Posterior vena cava (tissue), 2 donors: ENCODE data around the gene SFTPB. TPM values are rescaled to one million over a fixed set of nuclear protein-coding genes. Genes with fewer than 3 reads are reported as not detected.

Experiments used
- DNase-seq: peaks from one replicate; pipeline ENCODE4 v3.0.0-alpha.2; 2020; ENCODE audit warnings: low spot score
- intact Hi-C, 2 donors: fragments of 100-400 bp; cut with DNase I; formaldehyde crosslinking; loops; one replicate each; pipeline versions ENCODE4 v1.14.1 to v1.14.2; 2022 to 2023
- total RNA-seq, 2 donors: library from RNA; stranded (reverse); fragmentation: NEBNext Ultra II Directional; extraction: Animal tissue kit (Norgen Biotek cat#: 25700); gene quantifications; one replicate each; pipeline ENCODE4 v1.2.1, GENCODE V29; 2021
- donor health status: DM: yes; HTN: yes; CAD: no.
- donor health status: DM: yes; HTN: yes; CAD: no.

Gene SFTPB
- total RNA-seq, 2 donors from 2014 or later, result 1.7 TPM; not detected in 1

DNA sequence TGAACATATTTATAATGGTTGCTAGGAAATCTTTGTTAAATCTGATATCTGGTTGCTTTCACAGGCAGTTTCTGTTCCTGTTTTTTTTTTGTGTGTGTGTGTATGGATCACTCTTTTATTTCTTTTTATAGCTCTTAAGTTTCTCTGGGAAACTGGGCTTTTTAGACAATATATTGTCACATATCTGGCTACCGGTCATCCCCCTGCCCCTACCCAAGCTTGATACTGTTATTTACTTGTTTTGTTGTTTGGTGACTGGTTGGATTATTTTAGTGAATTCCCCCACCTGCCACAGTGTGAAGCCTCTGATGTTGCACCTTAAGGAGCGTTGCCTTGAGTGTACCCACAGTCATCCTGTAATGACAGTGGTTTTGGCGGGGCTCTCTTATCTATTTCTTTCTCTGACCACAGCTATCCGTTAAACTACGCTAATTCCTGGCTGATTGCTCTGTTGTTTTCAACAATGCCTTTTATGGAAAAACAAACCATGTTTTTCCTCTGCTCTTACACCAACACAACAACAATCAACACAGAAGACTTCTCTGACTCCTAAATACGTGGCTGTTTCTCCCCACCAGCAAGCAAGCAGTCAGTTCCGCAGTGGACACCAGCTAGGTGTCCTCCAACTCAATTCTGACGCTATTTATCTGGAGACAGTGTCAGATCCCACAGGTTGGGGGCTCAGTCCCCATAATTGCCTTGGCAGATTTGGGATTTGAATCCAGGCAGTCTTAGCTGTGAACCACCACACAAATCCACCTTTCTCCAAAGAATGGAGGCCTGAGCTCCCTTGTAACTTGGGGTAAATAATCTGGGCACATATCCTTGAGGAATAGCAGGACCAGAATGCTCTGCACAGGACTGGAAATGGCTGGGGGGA, 37.0 kb upstream of the SFTPB start:
- intact Hi-C loops, result loop anchor here (5.0 kb wide), 1 partner anchor 68 kb away; no protein-coding TSS in a partner anchor
- no peak for DNase-seq

DNA sequence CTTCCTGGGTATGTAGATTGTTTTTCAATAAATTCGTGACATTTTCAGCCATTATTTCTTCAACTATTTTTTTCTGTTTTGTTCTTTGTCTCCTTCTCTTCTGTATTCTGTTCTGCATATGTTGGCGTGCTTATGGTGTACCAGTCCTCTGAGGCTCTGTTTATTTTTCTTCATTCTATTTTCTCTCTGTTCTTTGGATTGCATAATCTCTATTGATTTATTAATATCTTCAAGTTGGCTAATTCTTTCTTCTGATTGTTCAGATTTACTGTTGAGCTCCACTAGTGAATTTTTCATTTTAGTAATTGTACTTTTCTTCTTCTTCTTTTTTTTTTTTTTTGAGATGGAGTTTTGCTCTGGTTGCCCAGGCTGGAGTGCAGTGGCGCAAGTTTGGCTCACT, 36.0 kb upstream of the SFTPB start:
- intact Hi-C loops, result no loop called here
- no peak for DNase-seq

DNA sequence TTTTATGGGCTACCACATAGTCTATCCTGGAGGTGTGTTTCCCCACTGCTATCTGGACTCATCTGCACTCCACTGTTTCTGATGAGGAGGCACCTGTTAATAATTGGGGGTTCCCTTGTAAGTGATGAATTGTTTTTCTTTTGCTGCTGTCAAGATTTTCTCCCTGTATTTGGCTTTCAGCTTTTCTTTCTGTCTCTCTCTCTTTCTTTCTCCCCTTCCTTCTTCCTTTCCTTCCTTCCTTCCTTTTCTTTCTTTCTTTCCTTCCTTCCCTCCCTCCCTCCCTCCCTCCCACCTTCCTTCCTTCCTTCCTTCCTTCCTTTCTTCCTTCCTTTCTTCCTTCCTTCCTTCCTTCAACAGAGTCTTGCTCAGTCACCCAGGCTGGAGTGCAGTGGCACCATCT, 35.3 kb upstream of the SFTPB start:
- no peak for DNase-seq
- intact Hi-C loops, result no loop called here

DNA sequence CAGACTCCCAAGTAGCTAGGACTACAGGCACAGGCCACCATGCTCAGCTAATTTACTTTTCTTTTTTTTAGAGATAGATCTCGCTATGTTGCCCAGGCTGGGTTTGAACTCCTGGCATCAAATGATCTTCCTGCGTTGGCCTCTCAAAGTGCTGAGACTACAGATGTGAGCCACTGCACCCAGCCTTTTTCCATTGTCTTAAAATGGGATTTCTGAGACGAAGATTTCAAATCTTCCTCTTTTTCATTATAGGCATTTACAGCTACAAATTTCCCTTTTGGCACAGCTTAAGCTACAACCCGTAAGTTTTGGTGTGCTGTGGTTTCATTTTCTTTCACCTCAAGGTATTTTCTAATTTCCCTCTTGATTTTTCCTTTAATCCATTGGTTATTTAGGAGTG, 34.8 kb upstream of the SFTPB start:
- DNase-seq, result no peak
- intact Hi-C loops, result no loop called here

DNA sequence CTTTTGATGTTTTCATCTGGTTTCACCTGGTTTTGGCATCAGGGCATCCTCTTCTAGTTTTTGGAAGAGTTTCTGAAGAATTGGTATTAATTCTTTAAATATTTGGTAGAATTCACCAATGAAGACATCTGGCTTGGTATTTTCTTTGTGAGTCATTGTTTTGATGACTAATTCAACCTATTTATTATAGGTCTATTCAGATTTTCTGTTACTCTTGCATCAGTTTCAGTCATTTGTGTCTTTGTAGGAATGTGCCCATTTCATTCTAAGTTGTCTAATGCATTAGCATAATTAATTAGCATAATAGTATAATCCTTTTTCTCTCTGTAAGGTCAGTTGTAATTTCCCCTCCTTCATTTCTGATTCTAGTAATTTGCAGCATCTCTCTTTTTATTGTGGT, 34.2 kb upstream of the SFTPB start:
- intact Hi-C loops, result no loop called here
- no peak for DNase-seq

DNA sequence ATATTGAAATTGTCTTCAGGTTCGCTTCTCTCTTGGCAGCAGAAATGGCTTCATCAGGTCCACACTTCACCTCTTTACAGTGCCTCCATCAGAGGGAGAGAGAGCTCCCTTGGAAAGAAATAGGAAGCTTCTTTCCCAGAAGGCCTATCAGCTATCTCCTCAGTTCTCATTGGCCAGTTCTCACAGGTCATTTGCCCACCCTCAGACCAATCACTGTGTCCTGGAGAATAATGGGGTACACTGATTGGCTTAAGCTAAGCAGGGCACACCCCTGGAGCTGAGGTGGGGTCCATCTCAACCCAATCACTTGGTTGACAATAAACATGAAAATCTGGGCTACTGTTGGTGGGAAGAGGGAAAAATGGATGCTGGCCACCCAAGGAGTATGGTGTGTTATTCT, 31.3 kb upstream of the SFTPB start:
- DNase-seq, result no peak

DNA sequence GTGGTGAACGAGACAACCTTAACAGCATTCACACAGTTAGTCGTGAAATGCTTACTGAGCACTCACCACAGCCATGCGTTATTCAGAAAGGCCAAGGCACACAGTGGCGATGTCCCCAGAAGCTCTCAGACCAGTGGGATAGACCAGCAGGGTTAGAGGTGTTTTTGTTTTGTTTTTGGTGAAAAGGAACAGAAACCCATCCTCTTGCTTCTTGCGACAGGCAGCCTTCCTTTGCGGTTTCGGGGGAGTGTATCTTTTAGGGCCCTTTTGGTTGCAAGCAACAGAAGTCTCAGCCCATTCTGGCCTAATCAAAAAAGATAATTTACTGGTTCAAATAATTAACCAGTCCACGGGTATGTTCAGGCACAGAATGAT, 30.9 kb upstream of the SFTPB start:
- intact Hi-C loops, result no loop called here
- no peak for DNase-seq

More for the DNA sequence above, 31.3 kb upstream of the SFTPB start:
- intact Hi-C loops, result no loop called here

DNA sequence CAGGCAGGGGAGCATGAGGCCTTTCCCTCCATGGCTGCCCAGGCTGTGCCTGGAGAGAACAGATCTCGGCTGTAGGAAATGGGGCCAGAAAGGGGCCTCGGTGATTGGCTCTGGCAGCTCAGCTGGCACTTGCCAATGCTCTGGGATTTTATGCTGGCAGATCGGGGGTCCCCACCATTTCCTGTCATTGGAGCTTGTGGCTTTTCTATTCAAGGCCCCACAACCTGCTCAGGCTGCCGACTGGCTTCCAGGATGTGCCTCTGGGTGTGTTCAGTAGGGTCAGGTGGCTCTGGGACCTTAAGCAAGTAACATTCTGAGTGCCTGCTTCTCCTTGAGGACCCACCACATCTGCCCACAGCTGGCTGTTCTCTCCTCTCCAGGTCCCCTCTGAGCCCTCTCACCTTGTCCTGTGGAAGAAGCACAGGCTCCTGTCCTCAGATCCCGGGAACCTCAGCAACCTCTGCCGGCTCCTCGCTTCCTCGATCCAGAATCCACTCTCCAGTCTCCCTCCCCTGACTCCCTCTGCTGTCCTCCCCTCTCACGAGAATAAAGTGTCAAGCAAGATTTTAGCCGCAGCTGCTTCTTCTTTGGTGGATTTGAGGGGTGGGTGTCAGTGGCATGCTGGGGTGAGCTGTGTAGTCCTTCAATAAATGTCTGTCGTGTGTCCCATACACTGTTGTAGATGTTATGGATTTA, 30.3 kb upstream of the SFTPB start:
- intact Hi-C loops, result no loop called here
- no peak for DNase-seq

DNA sequence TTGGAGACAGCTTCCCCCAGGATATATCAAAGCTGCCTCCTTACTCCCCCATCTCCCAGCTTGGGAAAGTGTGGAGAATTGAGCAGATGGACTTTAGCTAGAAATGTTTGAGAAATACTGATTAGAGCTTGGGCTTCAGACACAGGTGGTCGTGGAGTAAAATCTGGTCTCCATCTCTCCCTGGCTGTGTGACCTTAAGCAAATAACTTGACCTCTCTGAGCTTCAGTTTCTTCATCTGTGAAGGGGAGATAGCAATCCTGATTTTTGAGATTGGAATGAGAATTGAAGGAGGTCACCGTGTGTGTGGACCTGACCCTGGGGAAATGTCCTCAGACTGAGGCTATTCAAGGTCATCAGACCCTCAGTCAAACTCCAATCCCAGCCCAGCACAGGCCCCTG, 29.7 kb upstream of the SFTPB start:
- no peak for DNase-seq
- intact Hi-C loops, result no loop called here

DNA sequence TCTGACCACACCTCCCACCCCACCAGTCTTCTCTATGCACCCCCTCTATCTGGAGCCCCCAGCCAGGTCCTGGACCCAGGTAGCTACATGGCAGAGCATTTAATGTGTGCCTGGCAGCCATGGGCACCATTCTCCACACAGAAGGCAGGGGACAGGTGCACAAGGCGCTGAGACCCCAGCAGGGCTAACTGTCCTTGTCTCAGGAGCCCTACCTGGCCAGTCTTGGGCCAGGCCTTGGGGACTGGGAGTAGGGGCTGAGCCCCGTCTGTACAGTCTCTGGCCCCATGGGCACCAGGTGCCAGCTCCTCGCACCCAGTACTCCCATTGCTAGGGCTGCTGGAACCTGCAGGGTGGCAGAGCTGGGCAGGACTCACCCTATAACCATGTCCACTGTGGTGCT, 29.1 kb upstream of the SFTPB start:
- no peak for DNase-seq
- intact Hi-C loops, result no loop called here

DNA sequence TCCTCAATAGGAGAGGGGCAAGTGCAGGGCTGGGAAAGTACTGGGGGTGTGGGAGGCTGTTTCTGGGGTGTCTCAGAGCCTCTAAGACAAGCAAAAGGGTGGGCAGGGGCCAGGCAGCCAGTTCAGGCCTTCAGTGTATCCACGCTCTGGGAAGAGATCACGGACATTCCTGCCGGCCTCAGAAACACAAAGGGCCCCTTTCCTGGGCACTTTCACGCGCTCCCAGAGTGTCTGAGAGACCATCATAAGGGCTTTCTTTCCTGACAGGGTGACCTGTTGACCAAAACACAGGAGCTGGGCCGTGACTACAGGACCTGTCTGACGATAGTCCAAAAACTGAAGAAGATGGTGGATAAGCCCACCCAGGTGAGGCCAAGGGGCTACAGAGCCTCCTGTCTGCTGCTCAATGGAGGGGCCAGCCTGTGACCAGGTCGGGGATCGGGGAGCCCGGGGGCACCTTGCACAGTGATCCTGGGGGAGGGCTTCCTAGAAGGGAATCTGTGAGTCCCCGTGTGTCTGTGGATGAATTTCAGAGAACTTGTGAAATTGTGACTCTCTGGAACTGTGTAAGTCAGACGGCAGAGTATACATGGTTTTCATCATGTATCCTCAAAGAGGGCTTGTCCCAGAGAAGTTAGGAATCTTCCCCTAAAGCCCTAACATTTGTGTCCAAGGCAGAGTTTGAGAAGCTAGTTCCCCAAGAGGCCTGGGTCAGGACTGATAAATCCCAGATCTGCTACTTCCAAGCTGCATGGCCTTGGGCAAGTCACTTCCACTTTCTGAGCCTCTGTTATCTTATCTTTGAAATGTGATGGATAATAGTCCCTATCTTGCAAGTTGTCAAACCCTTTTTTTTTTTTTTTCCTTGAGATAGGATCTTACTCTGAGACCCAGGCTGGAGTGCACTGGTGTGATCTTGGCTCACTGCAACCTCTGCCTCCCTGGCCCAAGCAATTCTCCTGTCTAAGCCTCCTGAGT, 28.0 kb upstream of the SFTPB start:
- intact Hi-C loops, result no loop called here
- DNase-seq, result no peak

DNA sequence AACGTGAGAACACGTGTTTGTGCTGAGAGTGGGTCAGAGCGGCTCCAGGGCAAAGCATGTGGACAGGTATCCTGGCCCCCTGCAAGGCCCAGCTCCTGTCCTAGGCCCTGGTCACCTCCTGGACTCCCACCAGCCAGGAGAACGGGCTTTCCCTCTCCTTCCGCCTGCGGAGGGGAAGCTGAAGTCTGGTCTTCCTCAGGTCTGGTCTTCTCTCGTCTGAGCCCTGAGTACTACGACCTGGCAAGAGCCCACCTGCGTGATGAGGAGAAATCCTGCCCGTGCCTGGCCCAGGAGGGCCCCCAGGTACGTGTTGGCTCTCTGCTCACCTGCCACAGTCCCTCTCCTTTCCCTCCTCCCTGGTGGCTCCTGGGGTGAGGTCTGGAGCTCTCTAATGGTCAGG, 27.1 kb upstream of the SFTPB start:
- intact Hi-C loops, result no loop called here
- DNase-seq, result no peak

DNA sequence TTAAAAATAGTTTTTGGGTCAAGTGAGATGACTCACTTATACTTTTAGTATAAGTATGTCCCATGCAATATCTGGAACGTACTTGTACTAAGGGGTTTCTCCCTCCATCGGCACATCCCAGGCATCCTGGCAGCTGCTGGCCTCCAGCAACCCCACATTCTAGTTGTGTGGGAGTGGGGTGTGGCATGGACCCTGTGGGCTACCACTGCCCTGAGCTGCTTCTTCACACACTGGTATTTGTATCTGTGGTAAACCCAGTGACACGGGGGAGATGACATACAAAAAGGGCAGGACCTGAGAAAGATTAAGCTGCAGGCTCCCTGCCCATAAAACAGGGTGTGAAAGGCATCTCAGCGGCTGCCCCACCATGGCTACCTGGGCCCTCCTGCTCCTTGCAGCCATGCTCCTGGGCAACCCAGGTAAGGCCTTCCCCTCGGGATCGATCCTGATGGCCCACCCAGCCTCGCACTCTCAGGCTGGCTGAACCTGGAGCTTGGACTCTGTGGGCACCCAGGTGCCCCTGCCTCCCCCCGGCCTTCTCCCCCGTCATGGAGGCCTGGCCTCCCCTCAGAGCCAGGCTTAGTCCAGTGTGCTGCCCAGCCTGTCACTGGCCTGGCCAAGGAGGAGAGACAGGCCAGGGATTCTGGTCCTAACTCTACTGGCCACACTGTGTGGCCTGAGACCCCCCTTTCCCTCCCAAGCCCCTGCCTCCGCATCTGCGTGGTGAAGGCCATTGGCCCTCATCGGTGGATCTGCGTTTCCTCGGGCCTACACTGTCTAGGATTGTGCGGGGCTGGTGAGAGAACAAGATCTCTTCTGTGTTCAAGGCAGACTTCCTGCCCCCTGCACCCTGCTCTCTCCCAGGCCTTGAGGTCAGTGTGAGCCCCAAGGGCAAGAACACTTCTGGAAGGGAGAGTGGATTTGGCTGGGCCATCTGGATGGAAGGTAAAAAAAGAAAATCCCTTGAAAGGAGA, 26.3 kb upstream of the SFTPB start, which contains the start of gene GNLY:
Gene GNLY (plus strand): TSS at position 307 of the 974 bp plus-strand sequence. CDS start 61 bp downstream, at position 368.
- intact Hi-C loops, result no loop called here
- DNase-seq, result no peak

DNA sequence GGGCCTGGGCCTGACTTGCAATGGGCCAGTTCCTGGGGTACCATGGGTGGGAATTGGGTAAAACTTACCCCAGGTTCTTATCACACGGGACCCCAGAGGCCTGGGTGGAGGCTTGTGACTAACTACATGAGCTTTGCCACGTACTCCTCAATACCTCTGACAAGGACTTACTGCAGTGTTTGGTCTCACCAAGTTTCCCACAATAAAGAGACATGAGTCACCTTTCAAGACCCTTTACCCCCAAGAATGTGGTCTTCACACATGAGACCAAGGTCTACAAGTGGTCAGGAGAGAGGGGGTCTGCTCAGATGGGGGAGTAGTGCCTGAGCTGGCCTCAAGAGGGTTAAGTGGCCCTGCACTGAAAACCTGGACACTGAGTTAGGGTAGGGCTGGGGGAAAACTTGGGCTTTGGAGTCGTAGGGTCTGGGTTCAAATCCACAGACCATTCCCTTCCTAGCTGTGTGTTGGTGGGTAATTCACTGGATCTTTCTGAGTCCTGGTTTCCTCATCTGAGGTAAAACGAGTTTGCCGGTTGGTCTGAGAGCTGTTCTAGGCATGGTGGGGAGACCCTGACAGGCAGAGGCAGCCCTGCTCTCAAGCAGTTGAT, 24.1 kb upstream of the SFTPB start:
- intact Hi-C loops, result no loop called here
- DNase-seq, result no peak

DNA sequence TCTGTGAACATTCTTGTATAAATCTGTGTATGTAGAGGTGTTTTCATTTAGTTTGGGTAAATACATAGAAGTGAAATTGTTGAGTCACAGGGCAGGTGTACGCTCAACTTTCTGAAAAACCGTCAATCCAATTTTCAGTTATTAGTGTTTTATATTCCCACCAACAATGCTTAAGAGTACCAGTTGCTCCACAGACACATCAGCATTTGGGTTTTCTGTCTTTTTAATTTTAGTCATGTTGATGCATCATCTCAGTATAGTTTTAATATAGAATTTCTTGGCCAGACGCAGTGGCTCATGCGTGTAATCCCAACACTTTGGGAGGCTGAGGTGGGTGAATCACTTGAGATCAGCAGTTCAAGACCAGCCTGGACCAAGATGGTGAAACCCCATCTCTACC, 22.9 kb upstream of the SFTPB start:
- intact Hi-C loops, result no loop called here
- no peak for DNase-seq

DNA sequence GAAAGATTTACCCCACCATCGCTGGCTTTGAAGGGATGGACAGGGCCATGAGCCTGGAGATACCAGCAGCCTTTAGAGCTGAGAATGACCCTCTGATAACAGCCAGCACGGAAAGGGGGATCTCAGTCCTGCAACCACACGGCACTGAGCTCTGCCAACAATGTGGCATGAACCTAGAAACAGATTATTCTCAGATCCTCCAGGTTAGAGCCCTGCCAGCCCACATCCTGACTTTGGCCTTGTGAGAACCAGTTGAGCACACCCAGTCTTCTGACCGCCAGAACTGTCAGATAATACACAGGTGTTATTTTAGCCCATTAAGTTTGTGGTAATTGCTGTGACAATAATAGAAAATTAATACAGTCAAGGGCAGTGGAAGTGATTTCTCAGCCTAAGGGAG, 16.8 kb upstream of the SFTPB start:
- no peak for DNase-seq
- intact Hi-C loops, result no loop called here

DNA sequence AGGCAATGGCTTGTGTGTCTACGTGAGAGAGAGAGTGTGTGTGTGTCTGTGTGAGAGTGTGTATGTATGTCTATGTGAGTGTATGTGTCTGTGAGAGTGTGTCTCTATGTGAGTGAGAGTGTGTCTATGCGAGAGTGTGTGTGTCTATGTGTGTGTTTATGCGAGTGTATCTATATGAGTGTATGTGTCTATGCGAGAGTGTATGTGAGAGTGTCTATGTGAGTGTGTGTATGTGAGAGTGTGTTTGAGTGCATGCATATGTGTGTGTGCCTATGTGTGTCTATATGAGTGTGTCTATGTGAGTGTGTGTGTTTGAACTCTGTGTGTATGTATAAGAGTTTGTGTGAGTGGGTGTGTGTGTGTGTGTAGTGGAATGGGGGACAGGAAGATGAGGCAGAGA, 16.4 kb upstream of the SFTPB start:
- no peak for DNase-seq
- intact Hi-C loops, result no loop called here

DNA sequence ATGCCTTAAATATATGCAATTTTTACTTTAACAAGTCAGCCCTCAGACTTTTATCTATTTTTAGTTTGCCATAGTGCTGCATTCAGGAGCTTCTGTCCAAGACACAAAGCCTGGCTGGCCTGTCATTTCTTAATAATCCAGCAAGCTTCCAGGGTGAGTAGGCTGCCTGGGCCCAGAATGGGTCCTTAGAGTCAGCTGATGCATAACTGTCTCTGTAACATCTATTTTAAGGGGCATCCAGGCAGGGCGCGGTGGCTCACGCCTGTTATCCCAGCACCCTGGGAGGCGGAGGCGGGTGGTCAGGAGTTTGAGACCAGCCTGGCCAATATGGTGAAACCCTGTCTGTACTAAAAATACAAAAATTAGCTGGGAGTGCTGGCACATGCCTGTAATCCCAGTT, 14.4 kb upstream of the SFTPB start:
- intact Hi-C loops, result no loop called here
- DNase-seq, result no peak
